DMS153 treated with DMSO at 0.1 percent for 48 hours (cell line): Measurements from ENCODE around the gene SMARCA5.

ENCODE experiments used
- DNase-seq: peaks from one replicate; lab custom pipeline; 2025; ENCODE audit not compliant: unreplicated experiment; lab: John Stamatoyannopoulos, UW

SMARCA5 gene

GRCh38 chr4:143538979-143539669 is 25.6 kb downstream of the SMARCA5 start:
- no peak for DNase-seq

GRCh38 chr4:143539670-143540023 is 26.1 kb downstream of the SMARCA5 start:
- DNase-seq: no peak

- DNase-seq: no peak
These were observed 36.4 kb downstream of the SMARCA5 start for GRCh38 chr4:143549928-143550327.

GRCh38 chr4:143554728-143555597 is 41.5 kb downstream of the SMARCA5 start:
- DNase-seq: no peak

DNA sequence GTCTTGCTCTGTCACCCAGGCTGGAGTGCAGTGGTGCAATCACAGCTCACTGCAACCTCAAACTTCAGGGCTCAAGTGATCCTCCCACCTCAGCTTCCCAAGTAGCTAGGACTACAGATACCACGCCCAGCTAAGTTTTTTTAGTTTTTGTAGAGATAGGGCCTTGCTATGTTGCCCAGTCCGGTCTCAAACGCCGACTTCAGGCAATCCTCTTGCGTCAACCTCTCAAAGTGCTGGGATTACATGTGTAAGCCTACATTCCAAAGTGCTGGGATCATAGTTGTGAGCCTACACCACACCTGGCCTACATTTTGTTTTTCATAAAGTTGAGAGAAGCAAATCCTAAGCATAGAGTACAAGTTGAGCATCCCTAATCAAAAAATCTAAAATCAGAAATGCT is 42.2 kb downstream of the SMARCA5 start:
- no peak for DNase-seq

- no peak for DNase-seq
These were observed 44.8 kb downstream of the SMARCA5 start for GRCh38 chr4:143558286-143558685.

DNA sequence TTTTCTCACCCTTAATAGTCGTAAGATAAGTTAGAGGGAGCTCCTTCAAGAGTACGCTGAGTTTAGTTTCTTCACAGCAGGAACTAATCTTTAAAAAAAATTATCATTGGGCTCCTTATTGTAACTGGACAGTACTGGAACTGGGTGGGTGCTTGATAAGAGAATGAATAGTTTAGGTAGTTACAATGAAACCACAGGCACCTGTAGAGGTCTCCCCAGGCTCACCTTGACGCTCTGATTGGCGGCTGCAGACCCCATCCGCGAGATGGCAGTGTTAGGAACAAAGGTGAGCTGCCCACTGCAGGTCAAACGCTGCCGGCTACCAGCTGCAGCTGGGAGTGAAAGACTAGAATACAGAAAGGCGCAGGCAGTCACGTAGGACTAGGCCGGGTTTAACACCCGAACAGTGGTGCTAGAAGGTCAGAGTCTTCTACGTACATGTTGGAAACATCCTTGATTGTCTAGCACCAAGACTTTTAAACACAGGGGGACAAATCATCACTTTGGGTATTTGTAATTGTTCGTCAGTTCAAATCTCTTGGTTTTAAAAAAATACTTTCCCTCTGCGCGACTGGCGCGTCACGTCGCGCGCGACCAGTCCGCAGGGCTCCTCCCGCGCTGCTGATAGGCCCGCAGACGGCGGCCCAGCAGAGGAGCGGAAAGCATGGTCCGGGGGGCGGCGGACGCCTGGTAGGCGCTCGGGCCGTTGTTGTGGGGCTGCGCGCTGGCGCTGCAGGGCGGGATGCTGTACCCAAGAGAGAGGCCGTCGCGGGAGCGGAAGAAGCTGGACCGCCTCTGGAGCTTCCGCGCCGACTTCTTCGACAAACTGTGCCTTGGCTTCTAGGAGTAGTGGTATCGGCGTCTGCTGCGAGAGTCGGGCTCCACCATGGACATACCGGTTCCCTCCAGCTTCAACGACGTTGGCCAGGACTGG is 45.6 kb downstream of the SMARCA5 start:
- DNase-seq: peak; percentile 93

- peak; percentile 2 for DNase-seq
These were observed 46.2 kb downstream of the SMARCA5 start for GRCh38 chr4:143559757-143560147.

GRCh38 chr4:143564472-143564871 is 51.0 kb downstream of the SMARCA5 start:
- DNase-seq: no peak

GRCh38 chr4:143575331-143575730 is 61.8 kb downstream of the SMARCA5 start:
- DNase-seq: no peak

GRCh38 chr4:143581331-143581946 is 67.9 kb downstream of the SMARCA5 start:
- no peak for DNase-seq

GRCh38 chr4:143585548-143585947 is 72.0 kb downstream of the SMARCA5 start:
- DNase-seq: no peak

DNA sequence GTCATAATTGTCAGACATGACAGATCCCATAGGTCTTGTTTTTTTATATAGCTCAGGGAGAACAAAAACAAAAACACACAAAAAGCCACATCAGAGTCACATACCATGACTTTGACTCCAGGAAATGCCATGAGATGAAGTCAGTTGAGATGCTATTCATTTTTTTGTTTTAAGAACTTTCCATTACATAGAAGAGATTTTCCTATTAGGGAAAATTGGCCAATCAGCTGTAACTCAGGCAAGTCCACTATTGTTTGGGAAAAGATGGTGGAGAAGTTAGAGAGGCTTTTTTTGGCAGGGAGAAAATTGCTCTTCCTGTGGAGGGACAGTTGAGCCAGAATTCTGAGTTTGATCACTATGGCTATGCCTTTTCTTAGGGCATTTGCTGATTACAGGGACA is 72.6 kb downstream of the SMARCA5 start:
- no peak for DNase-seq

DNA sequence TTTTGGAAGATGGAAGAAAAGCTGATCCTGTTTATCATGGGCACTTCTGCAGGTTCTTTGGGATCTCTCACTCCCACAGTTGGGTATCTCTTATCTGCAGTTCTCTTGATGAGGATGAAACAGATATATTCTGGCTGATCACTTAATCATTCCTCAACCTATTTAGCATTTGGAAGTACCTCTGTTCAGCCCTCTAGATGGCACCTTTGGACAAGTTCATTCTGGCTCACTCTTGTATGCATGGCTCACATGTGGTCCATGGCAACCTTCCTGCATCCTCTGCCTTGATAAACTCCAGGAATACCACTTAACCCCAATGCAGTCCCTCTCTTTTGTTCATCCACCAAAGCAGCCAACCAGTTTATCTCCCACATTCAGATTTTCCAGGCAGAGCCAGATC is 74.2 kb downstream of the SMARCA5 start:
- DNase-seq: no peak

- DNase-seq: no peak
These were observed 83.8 kb downstream of the SMARCA5 start for GRCh38 chr4:143597276-143597675.

DNA sequence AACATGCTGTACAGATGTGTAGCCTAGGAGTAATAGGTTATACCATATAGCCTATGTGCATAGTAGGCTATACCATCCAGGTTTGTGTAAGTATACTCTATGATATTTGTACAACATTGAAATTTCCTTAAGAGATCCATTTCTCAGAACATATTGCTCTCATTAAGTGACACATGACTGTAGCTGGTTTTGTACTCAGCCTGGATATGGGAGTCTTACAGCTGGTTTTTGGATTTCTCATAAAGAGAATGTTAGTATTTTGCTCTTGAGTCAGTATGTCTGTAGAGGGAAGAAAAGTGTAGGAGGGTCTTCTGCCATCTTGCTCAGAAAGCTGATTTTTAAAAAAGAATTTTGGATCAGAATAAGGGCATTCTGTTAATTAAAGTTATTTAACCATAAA is 85.3 kb downstream of the SMARCA5 start:
- no peak for DNase-seq

DNA sequence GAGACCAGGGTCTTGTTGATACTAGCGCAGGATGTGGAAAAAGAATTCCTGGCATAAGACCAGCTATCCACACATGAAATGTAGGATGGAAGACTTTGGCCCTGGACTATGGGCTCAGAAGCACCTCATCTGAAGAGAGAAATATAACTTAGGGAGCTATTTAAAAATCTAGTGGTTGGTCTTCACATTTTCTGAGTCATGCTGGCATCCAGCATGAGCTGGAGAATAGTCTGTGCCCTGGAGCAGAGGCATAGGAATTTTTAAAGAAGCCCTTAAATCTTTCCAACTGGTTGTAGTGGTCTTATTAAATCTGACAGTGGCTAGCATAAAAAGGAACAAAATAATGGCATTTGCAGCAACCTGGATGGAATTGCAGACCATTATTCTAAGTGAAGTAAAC is 86.3 kb downstream of the SMARCA5 start:
- DNase-seq: no peak

- no peak for DNase-seq
These were observed 93.0 kb downstream of the SMARCA5 start for GRCh38 chr4:143606480-143606879.
